OCI-LY1 (cell line): ENCODE measurements around the gene EML5.

Experiments
- H2AFZ ChIP-seq: fragments of 200-600 bp; sonication (generic), shearing (Covaris generic); 2 replicates; pipeline ENCODE4 v1.6.0; 2014; ENCODE audit warnings: antibody characterized with exemption, mild to moderate bottlenecking, low read length
- H3F3A ChIP-seq: fragments of 200-600 bp; sonication (generic), shearing (Covaris generic); 2 replicates; pipeline ENCODE4 v1.6.0; 2014; ENCODE audit warnings: mild to moderate bottlenecking, antibody characterized with exemption, low read length, moderate library complexity; ENCODE audit not compliant: insufficient read depth
- H3K27ac ChIP-seq: fragments of 200-600 bp; sonication (generic); 2 replicates; pipeline ENCODE4 v1.5.1; 2014; ENCODE audit warnings: low read length, mixed run types, mild to moderate bottlenecking, low read depth; ENCODE audit not compliant: poor library complexity, severe bottlenecking
- H3K27me3 ChIP-seq: fragments of 200-600 bp; sonication (generic); 2 replicates; pipeline ENCODE4 v1.6.0; 2014; ENCODE audit warnings: antibody characterized with exemption, mild to moderate bottlenecking, low read length, moderate library complexity; ENCODE audit not compliant: insufficient read depth
- H3K36me3 ChIP-seq: fragments of 200-600 bp; sonication (generic); 2 replicates; pipeline ENCODE4 v1.6.1; 2014; ENCODE audit warnings: mild to moderate bottlenecking, antibody characterized with exemption, low read length, moderate library complexity, mixed read lengths; ENCODE audit not compliant: insufficient read depth
- H3K4me1 ChIP-seq: fragments of 200-600 bp; sonication (generic); 2 replicates; pipeline ENCODE4 v1.5.1; 2014; ENCODE audit warnings: mild to moderate bottlenecking, low read length, moderate library complexity; ENCODE audit not compliant: insufficient read depth, severe bottlenecking
- H3K4me2 ChIP-seq: fragments of 200-600 bp; sonication (generic), shearing (Covaris generic); 2 replicates; pipeline ENCODE4 v1.6.1; 2014; ENCODE audit warnings: low read length
- H3K4me3 ChIP-seq: fragments of 200-600 bp; sonication (generic); 2 replicates; pipeline ENCODE4 v1.5.1; 2014; ENCODE audit warnings: low read length, low read depth, mild to moderate bottlenecking, mixed read lengths; ENCODE audit not compliant: poor library complexity, severe bottlenecking
- H3K79me2 ChIP-seq: fragments of 200-600 bp; shearing (Covaris generic); 2 replicates; pipeline ENCODE4 v1.6.1; 2016; ENCODE audit warnings: mixed run types, low read length, mixed read lengths; ENCODE audit not compliant: insufficient read depth
- H3K9ac ChIP-seq: fragments of 200-600 bp; sonication (generic), shearing (Covaris generic); 2 replicates; pipeline ENCODE4 v1.6.1; 2014; ENCODE audit warnings: mild to moderate bottlenecking, low read length, mixed read lengths
- H3K9me2 ChIP-seq: fragments of 200-600 bp; sonication (generic), shearing (Covaris generic); 2 replicates; pipeline ENCODE4 v1.6.1; 2014; ENCODE audit warnings: low read depth, mild to moderate bottlenecking, low read length, mixed read lengths
- H3K9me3 ChIP-seq: fragments of 200-600 bp; shearing (Covaris generic); 2 replicates; pipeline ENCODE4 v1.6.1; 2014; ENCODE audit warnings: low read length, mixed read lengths
- H4K20me1 ChIP-seq: fragments of 200-600 bp; sonication (generic), shearing (Covaris generic); 2 replicates; pipeline ENCODE4 v1.6.0; 2016; ENCODE audit warnings: mild to moderate bottlenecking, low read length; ENCODE audit not compliant: insufficient read depth
- EZH2 ChIP-seq: fragments of 200-600 bp; sonication (generic), shearing (Covaris generic); IDR thresholded peaks from 2 replicates; pipeline ENCODE4 v1.8.0; 2017; ENCODE audit warnings: borderline replicate concordance, mixed run types, mild to moderate bottlenecking, antibody characterized with exemption, low read length, moderate library complexity, mixed read lengths
- TF ChIP-seq, protein P1 (sequence below): fragments of 200-600 bp; sonication (generic), shearing (Covaris generic); IDR thresholded peaks from 2 replicates; pipeline ENCODE4 v1.5.1; 2017; ENCODE audit warnings: mild to moderate bottlenecking, antibody characterized with exemption, low read length, moderate library complexity, mixed read lengths

Gene EML5

DNA sequence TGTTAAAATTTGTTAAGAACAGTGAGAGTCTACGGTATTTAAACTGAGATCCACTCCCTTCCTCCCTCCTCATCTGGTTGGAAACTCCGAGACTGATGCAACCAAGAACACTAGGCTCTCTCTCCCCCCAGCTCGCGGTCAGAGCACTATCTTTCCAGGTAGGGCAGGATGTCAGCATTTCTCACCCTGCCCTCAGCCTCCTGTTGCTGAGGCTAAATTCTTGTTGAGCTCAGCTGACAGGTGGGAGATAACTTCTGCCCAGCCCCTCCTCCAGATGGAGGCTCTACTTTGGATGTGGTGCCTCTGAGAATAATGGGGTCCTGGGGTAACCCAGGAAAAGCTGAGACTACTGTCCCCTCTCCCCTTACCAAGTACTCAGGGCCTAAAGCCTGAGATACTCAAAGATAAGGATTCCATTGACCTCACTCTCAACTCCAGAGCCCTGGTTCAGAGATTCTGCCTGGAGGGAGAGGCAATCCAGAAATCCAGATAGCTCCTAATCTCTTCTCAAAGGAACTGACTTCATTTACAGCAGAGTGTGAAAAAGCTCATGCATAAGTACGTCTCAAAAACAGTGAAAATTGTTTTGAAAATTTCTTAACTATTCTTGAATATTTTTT is 110.1 kb downstream of the EML5 start:
- Histone ChIP-seq H3K9me2 (no peaks in the 10 kb centered on the region), H3F3A (no peaks in the 10 kb centered on the region), H3K27me3 (no peaks in the 10 kb centered on the region), H3K4me1 (no peaks in the 10 kb centered on the region), H3K36me3 (no peaks in the 10 kb centered on the region), H3K9me3 (no peaks in the 10 kb centered on the region), H3K79me2 (no peaks in the 10 kb centered on the region), H3K27ac (no peak overlapping the region), H3K4me2 (no peak overlapping the region), H4K20me1 (no peaks in the 10 kb centered on the region), H2AFZ (no peak overlapping the region), H3K9ac (no peak overlapping the region), H3K4me3 (no peak overlapping the region)
- TF ChIP-seq EZH2, result no peak
- TF ChIP-seq, protein P1, sequence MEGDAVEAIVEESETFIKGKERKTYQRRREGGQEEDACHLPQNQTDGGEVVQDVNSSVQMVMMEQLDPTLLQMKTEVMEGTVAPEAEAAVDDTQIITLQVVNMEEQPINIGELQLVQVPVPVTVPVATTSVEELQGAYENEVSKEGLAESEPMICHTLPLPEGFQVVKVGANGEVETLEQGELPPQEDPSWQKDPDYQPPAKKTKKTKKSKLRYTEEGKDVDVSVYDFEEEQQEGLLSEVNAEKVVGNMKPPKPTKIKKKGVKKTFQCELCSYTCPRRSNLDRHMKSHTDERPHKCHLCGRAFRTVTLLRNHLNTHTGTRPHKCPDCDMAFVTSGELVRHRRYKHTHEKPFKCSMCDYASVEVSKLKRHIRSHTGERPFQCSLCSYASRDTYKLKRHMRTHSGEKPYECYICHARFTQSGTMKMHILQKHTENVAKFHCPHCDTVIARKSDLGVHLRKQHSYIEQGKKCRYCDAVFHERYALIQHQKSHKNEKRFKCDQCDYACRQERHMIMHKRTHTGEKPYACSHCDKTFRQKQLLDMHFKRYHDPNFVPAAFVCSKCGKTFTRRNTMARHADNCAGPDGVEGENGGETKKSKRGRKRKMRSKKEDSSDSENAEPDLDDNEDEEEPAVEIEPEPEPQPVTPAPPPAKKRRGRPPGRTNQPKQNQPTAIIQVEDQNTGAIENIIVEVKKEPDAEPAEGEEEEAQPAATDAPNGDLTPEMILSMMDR, result no peak

DNA sequence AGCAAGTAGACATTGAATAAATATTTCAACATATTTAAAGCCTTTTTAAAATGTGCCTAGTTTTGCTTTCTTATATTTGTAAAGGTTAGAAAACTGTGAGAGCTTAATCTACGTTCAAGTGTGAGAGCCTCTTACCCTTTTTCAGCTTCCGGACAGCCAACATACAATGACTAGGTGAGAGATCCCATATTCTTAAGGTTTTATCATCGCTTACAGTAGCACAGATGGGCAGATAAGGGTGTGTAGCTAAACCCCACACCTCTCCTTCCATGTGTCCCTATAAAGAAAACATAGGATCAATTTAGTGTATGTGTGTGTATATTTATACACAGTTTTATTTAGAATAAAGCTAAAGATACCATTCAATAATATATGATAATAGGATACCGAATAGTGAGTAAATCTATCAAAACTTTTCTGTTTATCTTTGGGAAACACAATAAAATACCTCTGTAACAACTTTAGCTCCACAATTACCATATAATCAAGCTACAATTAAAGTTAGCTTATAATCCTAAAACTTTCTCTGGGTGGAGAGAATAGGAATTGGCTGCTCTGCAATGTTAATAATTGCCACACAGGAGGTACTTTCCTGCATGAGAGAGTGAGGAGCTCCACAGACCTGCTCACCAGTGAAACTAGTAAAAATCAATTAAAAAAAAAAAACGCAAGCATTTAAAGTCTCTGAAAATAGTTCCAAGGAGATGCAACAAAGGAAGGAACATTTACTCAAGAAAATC is 110.8 kb downstream of the EML5 start:
- no peaks in the 10 kb centered on the region for H3K9me3 ChIP-seq
- no peak overlapping the region for H3K4me3 ChIP-seq
- no peak overlapping the region for H3K27ac ChIP-seq
- H3K79me2 ChIP-seq, result no peaks in the 10 kb centered on the region
- no peaks in the 10 kb centered on the region for H3K4me1 ChIP-seq
- H3K36me3 ChIP-seq, result no peaks in the 10 kb centered on the region
- H4K20me1 ChIP-seq, result no peaks in the 10 kb centered on the region
- no peak overlapping the region for H3K9ac ChIP-seq
- H3K27me3 ChIP-seq, result no peaks in the 10 kb centered on the region
- no peak overlapping the region for H2AFZ ChIP-seq
- TF ChIP-seq EZH2, result no peak
- TF ChIP-seq, protein P1, result no peak
- no peaks in the 10 kb centered on the region for H3F3A ChIP-seq
- H3K4me2 ChIP-seq, result no peak overlapping the region
- H3K9me2 ChIP-seq, result no peaks in the 10 kb centered on the region

DNA sequence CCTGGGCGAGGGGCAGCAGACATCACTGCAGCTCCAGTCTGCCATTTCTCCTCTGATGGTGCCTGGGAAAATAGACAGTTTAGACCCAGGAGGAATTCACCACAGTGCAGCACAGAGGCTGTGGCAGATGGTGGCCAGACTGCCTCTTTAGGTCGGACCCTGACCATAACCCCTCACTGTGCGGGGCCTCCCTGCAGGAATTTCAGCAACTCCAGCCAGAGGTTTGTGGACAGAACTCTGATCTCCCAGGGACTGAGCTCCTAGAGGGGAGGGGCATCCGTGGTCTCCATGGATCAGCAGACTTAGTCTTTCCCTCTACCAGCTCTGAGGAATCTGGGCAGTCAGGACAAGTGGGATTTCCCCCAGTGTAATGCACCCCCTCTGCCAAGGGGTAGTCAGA is 123.4 kb downstream of the EML5 start:
- no peak overlapping the region for H3K4me3 ChIP-seq
- H2AFZ ChIP-seq, result no peak overlapping the region
- H3K9me2 ChIP-seq, result no peaks in the 10 kb centered on the region
- no peaks in the 10 kb centered on the region for H3K9me3 ChIP-seq
- no peaks in the 10 kb centered on the region for H3K79me2 ChIP-seq
- no peaks in the 10 kb centered on the region for H3K36me3 ChIP-seq
- no peak overlapping the region for H3K9ac ChIP-seq
- no peak for TF ChIP-seq EZH2
- TF ChIP-seq, protein P1, result no peak
- peaks cover 10% of the 10 kb centered on the region for H3K4me1 ChIP-seq
- no peak overlapping the region for H3K4me2 ChIP-seq
- no peak overlapping the region for H3K27ac ChIP-seq
- no peaks in the 10 kb centered on the region for H3K27me3 ChIP-seq
- no peaks in the 10 kb centered on the region for H3F3A ChIP-seq
- H4K20me1 ChIP-seq, result no peaks in the 10 kb centered on the region
